Gastroesophageal sphincter (tissue), 3 donors: Measurements from ENCODE around the gene BOLA2B.

ENCODE experiments used
- EP300 ChIP-seq: sonication (generic); formaldehyde crosslinking; IDR thresholded peaks from one replicate; pipeline ENCODE4 v1.6.1; 2017; ENCODE audit warnings: antibody characterized with exemption, mild to moderate bottlenecking
- POLR2A ChIP-seq, 2 donors: fragments of 450-650 bp; IDR thresholded peaks; one replicate each; pipeline ENCODE4 v1.6.1; 2017; ENCODE audit warnings: antibody characterized with exemption in 2 of 2, mild to moderate bottlenecking in 2 of 2, moderate library complexity in 1 of 2
- POLR2AphosphoS5 ChIP-seq: sonication (generic); formaldehyde crosslinking; IDR thresholded peaks from one replicate; pipeline ENCODE4 v1.6.1; 2017; ENCODE audit warnings: antibody characterized with exemption
- TF ChIP-seq, protein P1 (sequence below), 4 experiments: fragments of 200-600 bp in 2 of 4; fragments of 450-650 bp in 2 of 4; sonication (generic) in 1 of 4; IDR thresholded peaks; one replicate each; pipeline ENCODE4 v1.5.1; 2017 to 2019; ENCODE audit warnings: antibody characterized with exemption in 4 of 4, mild to moderate bottlenecking in 2 of 4, moderate library complexity in 2 of 4

DNA sequence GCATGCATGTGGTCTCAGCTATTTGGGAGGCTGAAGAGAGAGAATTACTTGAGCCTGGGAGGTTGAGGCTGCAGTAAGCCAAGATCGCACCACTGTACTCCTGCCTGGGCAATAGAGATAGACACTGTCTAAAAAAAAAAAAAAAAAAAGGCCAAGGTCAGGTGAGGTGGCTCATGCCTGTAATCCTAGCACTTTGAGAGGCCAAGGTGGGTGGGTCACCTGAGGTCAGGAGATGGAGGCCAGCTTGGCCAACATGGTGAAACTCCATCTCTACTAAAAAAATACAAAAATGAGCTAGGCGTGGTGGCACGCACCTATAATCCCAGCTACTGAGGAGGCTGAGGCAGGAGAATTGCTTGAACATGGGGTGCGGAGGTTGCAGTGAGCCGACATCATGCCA, 38.3 kb downstream of the BOLA2B start:
- TF ChIP-seq, protein P1, sequence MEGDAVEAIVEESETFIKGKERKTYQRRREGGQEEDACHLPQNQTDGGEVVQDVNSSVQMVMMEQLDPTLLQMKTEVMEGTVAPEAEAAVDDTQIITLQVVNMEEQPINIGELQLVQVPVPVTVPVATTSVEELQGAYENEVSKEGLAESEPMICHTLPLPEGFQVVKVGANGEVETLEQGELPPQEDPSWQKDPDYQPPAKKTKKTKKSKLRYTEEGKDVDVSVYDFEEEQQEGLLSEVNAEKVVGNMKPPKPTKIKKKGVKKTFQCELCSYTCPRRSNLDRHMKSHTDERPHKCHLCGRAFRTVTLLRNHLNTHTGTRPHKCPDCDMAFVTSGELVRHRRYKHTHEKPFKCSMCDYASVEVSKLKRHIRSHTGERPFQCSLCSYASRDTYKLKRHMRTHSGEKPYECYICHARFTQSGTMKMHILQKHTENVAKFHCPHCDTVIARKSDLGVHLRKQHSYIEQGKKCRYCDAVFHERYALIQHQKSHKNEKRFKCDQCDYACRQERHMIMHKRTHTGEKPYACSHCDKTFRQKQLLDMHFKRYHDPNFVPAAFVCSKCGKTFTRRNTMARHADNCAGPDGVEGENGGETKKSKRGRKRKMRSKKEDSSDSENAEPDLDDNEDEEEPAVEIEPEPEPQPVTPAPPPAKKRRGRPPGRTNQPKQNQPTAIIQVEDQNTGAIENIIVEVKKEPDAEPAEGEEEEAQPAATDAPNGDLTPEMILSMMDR (IDR thresholded peaks at IDR 0.05), result no peak
- no peak for TF ChIP-seq POLR2A (IDR thresholded peaks at IDR 0.05)
- no peak for TF ChIP-seq POLR2AphosphoS5
- TF ChIP-seq EP300, result no peak
